ENCODE results near the gene CCNL2. TPM values are rescaled to one million over a fixed set of nuclear protein-coding genes. Genes with fewer than 3 reads are reported as not detected.
A peak's percentile ranks its signal among the peaks of the same experiment; 100 is the strongest.
"Not testable (repeated sequence)": the region's sequence is repeated elsewhere in the genome, so short reads cannot be mapped to it uniquely, and the experiment has no call there.

Gene CCNL2
- total RNA-seq, 4 donors from 2014 or later, result 311 to 362 (median 339) TPM

DNA sequence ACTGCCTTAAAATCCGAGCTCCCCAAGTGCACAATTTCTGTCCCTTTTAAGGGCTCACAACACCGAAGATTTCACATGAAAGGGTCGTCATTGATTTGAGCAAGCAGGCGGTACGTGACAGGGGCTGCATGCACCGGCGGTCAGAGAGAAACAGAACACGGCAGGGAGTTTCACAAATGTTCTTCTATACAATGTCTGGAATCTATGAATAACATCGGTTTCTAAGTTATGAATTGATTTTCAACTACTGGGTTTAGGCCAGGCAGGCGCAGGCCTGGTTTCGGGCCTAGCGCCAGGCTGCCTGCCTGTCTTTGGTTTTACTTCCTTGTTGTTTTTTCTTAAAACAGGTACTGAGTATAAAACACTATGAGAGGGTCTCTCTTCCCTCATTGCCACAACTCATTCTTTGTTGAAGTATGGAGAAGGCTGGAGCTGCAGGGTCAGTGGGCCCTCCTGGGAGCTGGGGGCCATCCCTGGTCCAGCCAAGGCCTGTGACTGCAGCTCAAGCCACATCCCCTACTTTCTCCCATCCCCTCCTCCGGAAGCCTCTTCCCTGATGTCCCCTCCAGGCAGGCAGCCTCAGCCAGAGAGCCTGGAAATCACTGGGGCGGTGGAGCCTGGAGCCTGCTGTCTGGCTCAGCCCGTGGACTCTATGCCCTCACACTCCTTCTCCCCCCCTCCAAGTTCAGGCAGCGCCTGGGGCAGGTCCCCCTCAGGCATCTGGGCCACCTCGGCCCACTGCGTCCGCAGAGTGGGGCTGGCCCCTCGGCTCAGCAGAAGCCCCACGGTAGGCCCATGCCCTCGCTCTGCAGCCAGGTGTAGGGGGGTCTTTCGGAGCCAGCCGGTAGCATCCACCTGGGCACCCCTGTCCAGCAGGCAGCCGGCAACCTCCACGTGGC is 19.6 kb upstream of the CCNL2 start:
- DNase-seq (ENCODE audit: low spot score in 2 of 2), result no peak
- peak overlapping the region; percentile 78 to 92 (median 81) for H3K27ac ChIP-seq
- H3K36me3 ChIP-seq, result no peaks in the 10 kb centered on the region
- no peaks in the 10 kb centered on the region for H3K9me3 ChIP-seq
- TF ChIP-seq EP300 (IDR thresholded peaks at IDR 0.05) (no peak), POLR2A (IDR thresholded peaks at IDR 0.05) (no peak), CTCF (IDR thresholded peaks at IDR 0.05) (no peak)
- WGBS, 2 donors, result 80 to 87% methylated on average over 15 to 24 of the region's 26 CpGs
- peaks cover 0 to 54% (median 18%) of the 10 kb centered on the region in 4 donors for H3K4me1 ChIP-seq
- peak overlapping the region in 1 of 4 donors; percentile 55 for H3K4me3 ChIP-seq
- no peaks in the 10 kb centered on the region for H3K27me3 ChIP-seq

- not testable (repeated sequence) for DNase-seq (ENCODE audit: low spot score in 2 of 2)
- 83 to 84% methylated on average over 18 to 25 of the region's 25 CpGs for WGBS, 2 donors
These were observed 18.8 kb upstream of the CCNL2 start for GRCh38 chr1:1417825-1418463.

DNA sequence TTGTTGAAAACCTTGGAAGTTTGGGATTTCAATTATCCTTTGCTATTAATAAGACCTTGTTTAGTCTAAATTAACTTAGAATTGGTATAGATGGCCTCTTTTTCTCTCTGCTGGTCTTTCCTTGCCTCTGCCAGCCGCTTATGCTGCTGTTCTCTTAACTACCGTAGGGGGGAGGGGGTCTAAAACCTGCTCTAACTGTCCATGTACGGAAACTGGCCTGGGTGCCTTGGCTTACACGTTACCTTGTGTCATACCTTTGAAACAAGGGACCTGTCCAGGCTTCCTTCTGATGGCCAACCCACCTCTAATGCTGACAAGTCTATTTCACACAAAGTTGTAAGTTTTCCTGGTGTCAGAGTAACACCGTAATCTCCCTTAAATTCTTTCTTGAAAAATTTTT is 18.3 kb upstream of the CCNL2 start:
- not testable (repeated sequence) for H3K27ac ChIP-seq; DNase-seq (ENCODE audit: low spot score in 2 of 2)

More at GRCh38 chr1:1417825-1418463, 18.8 kb upstream of the CCNL2 start:
- H3K27me3 ChIP-seq, H3K36me3 ChIP-seq, H3K4me3 ChIP-seq, H3K9me3 ChIP-seq: not testable (repeated sequence)
- Histone ChIP-seq H3K4me1 (peaks cover 0 to 50% (median 16%) of the 10 kb centered on the region in 4 donors), H3K27ac (peak overlapping the region in 1 of 4 donors; percentile 92)

GRCh38 chr1:1415751-1416150 is 16.6 kb upstream of the CCNL2 start:
- Histone ChIP-seq H3K27me3 (no peaks in the 10 kb centered on the region), H3K9me3 (no peaks in the 10 kb centered on the region), H3K27ac (peak overlapping the region in 1 of 4 donors; percentile 17), H3K4me3 (no peak overlapping the region), H3K36me3 (peaks cover 0 to 7% (median 0%) of the 10 kb centered on the region in 3 donors), H3K4me1 (peaks cover 0 to 30% (median 4%) of the 10 kb centered on the region in 4 donors)
- TF ChIP-seq POLR2A (IDR thresholded peaks at IDR 0.05), result no peak
- no peak for TF ChIP-seq CTCF (IDR thresholded peaks at IDR 0.05)
- no peak for TF ChIP-seq EP300 (IDR thresholded peaks at IDR 0.05)
- no peak for DNase-seq (ENCODE audit: low spot score in 2 of 2)
- 76 to 77% methylated on average over 13 of the region's 13 CpGs for WGBS, 2 donors

More for the DNA sequence above, 18.3 kb upstream of the CCNL2 start:
- not testable (repeated sequence) for H3K36me3 ChIP-seq, H3K9me3 ChIP-seq, H3K27me3 ChIP-seq, H3K4me3 ChIP-seq
- WGBS, 2 donors, result 70% methylated on average over 5 of the region's 5 CpGs
- H3K4me1 ChIP-seq, result peaks cover 0 to 44% (median 12%) of the 10 kb centered on the region in 4 donors

GRCh38 chr1:1412311-1412902 is 13.3 kb upstream of the CCNL2 start:
- H3K4me3 ChIP-seq; H3K27me3 ChIP-seq; DNase-seq (ENCODE audit: low spot score in 2 of 2); H3K27ac ChIP-seq; H3K9me3 ChIP-seq: not testable (repeated sequence)
- WGBS, 2 donors, result 93 to 94% methylated on average over 11 of the region's 11 CpGs
- Histone ChIP-seq H3K36me3 (peaks cover 0 to 13% (median 0%) of the 10 kb centered on the region in 3 donors), H3K4me1 (peaks cover 0 to 28% (median 7%) of the 10 kb centered on the region in 4 donors)

DNA sequence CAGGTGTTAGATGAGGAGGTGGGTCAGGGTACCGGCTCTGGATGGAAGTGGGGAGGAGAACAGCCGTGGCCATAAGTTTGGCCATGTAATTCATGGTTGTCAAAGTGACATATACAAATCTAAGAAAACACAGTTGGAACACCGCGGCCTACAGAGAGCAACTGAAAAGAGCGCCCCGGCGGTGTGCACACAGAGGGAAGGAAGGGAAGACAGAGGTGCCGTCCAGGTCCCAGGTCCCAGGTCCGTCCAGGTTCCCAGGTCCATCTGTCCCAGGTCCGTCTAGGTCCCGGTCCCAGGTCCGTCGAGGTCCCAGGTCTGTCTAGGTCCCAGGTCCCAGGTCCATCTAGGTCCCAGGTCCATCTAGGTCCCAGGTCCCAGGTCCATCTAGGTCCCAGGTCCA is 12.5 kb upstream of the CCNL2 start:
- no peaks in the 10 kb centered on the region for H3K27me3 ChIP-seq
- no peak for DNase-seq (ENCODE audit: low spot score in 2 of 2)
- no peaks in the 10 kb centered on the region for H3K9me3 ChIP-seq
- TF ChIP-seq POLR2A (IDR thresholded peaks at IDR 0.05) (no peak), EP300 (IDR thresholded peaks at IDR 0.05) (no peak), CTCF (IDR thresholded peaks at IDR 0.05) (no peak)
- no peak overlapping the region for H3K4me3 ChIP-seq
- H3K27ac ChIP-seq, result no peak overlapping the region
- peaks cover 0 to 13% (median 0%) of the 10 kb centered on the region in 3 donors for H3K36me3 ChIP-seq
- WGBS, 2 donors, result 91 to 96% methylated on average over 13 of the region's 13 CpGs
- H3K4me1 ChIP-seq, result peaks cover 0 to 28% (median 7%) of the 10 kb centered on the region in 4 donors

GRCh38 chr1:1410238-1410637 is 11.1 kb upstream of the CCNL2 start:
- not testable (repeated sequence) for H3K4me3 ChIP-seq; H3K27ac ChIP-seq; DNase-seq (ENCODE audit: low spot score in 2 of 2); H3K27me3 ChIP-seq; H3K9me3 ChIP-seq
- peaks cover 4 to 41% (median 18%) of the 10 kb centered on the region in 4 donors for H3K4me1 ChIP-seq
- H3K36me3 ChIP-seq, result peaks cover 0 to 22% (median 0%) of the 10 kb centered on the region in 3 donors
- WGBS, 2 donors, result 43 to 51% methylated on average over 8 of the region's 8 CpGs
